ACHN (cell line): ENCODE data around the gene OR4A15.

Experiments used
- DNase-seq: peaks from one replicate; pipeline ENCODE4 v3.0.0-alpha.2; 2015
- in situ Hi-C: cut with HindIII; loops from 2 replicates; pipeline ENCODE4 v1.10.0; 2017; ENCODE audit warnings: low sequenced_read_pairs, low pct_ligation_motif_present, low pct_unique_long_range_greater_than_20kb

The OR4A15 gene

DNA sequence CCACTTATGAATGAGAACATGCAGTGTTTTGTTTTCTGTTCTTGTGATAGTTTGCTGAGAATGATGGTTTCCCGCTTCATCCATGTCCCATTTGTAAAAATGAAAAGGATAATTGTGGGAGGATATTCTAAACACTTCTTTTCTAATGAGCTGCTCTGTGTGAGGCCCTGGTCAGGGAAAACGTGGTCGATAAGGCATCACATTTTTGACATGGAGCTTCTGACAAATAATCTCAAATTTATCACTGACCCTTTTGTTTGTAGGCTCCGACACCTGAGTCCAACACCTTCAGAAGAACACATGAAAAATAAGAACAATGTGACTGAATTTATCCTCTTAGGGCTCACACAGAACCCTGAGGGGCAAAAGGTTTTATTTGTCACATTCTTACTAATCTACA is at the start of gene OR4A15:
TSS of gene OR4A15 (plus strand) at position 301 of the 400 bp plus-strand sequence. CDS start at position 301, 0 bp downstream.
- in situ Hi-C loops = no loop called here
- no peak for DNase-seq

DNA sequence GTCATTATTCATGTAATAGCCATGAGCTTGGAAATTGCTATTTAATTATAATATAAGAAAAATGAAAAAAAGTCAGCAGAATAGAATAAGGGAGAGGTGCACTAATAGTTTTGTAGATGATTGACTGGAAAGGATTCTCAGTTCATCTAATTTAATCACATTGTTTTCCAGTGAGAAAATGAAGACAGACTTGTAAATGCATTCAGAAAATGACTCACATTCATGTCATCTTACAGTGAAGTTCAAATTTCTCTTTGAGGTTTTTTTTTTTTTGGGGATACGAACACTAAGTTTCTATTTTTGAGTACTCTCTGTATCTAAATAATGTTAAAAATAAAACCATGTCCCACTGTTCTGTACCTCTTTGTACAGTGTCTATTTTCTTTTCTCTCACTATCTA is 43.3 kb upstream of the OR4A15 start:
- in situ Hi-C loops = no loop called here
- no peak for DNase-seq

DNA sequence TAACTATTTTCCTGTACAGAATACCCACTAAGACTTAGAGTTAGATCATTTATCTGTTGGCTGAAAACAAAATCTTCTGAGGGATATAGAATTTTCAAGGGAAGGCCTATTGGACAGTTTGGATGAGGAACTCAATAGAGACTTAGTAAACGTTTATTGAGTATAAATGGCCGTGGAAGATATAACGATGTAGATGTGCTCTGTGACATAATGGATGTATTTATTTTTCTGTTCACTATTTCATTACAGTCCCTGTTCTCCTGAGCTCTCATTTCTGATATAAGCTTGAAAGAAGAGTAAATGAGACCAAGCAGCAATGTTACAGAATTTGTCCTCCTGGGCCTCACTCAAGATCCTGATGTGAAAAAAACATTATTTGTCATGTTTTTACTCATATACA is 24.9 kb upstream of the OR4A15 start, which contains the start of gene OR4A16:
TSS of gene OR4A16 (plus strand) at position 301 of the 400 bp plus-strand sequence. CDS start at position 301, 0 bp downstream.
- in situ Hi-C loops = no loop called here
- DNase-seq = no peak

DNA sequence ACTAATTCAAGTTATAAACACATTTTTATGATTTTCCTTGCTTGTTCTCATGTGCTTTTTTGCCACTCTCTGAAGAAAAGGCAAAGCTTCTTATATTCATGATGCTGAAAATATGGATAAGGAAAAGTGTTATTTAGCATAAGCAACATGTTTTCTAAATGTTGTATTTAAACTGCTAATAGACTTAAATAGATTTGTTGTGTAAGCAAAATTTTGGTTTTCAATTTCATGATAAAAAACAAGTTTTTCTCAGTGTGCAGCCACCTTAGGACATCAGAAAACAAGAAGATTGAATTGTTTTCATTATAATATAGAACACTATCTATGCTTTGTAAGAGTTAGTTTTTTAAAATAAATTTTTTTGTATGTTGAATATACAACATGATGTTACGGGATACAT is 22.5 kb upstream of the OR4A15 start:
- in situ Hi-C loops = no loop called here

DNA sequence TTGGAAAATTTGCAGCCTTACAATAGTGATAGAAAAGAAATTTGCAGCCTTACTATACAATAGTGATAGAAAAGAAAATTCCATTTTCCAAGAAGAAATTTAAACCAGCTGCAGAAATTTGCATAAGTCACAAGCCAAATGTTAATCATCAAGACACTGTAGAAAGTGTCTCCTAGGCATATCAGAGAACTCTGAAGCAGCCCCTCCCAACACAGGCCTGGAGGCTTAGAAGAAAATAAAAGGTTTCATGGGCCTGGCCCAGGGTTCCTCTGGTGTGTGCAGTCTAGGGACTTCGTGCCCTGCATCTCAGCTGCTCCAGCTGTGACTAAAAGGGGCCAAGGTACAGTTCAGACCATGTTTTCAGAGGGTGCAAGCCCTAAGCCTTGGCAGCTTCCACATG is 18.7 kb upstream of the OR4A15 start:
- DNase-seq = no peak
- in situ Hi-C loops = no loop called here

More for the DNA sequence above, 22.5 kb upstream of the OR4A15 start:
- no peak for DNase-seq

DNA sequence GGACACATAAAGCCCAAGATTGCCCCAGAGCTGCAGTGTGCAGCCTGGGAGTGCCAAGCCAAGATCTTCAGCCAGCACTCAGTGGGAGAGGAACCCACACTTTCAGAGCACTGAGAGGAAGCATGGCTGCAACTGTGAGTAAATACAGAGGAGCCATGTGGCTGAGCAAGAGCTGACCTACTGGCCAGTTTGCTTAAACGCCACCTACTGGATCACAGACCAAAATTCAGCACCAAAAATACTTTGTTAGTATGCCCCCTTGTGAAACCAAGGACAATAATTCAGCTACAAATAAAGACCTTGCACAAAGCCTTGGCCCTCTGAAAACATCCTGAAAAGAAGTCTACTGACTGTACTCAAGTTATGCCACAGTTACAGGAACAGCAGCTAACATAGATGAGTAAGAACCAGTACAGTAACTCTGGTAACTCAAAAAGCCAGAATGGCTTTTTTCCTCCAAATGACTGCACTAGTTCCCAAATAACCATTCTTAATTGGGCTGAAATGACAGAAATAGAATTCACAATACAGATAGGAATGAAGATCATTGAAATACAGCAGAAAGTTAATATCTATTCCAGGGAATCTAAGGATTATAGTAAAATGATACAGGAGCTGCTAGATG is 10.1 kb upstream of the OR4A15 start:
- peak; percentile 25 for DNase-seq
- in situ Hi-C loops = no loop called here

DNA sequence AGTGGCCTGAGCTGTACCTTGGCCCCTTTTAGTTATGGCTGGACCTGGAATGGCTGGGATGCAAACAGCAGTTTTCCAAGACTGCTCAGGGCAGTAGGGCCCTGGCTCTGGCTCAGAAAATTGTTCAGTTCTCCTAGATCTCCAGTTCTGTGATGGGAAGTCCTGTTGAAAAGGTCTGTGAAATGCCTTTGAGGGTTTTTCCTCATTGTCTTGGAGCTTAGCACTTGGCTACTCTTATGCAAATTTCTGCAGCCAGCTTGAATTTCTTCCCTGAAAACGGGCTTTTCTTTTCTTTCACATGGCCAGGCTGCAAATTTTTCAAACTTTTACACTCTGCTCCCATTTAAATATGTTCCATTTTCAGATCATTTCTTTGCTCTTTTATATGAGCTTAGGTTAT is 33.2 kb downstream of the OR4A15 start:
- in situ Hi-C loops = no loop called here
- DNase-seq = no peak
